MV-4-11 (cell line): ENCODE measurements around the gene AKAP12.

Experiments used
- DNase-seq: peaks from one replicate; lab custom pipeline; 2025; lab: John Stamatoyannopoulos, UW

The AKAP12 gene

GRCh38 chr6:151240036-151240685 lies 394 bp downstream of the AKAP12 start:
- no peak for DNase-seq

GRCh38 chr6:151240791-151241642 lies 1.2 kb downstream of the AKAP12 start:
- DNase-seq = no peak

- no peak for DNase-seq
Observed at GRCh38 chr6:151241853-151242252, 2.1 kb downstream of the AKAP12 start.

GRCh38 chr6:151242420-151242861 lies 2.7 kb downstream of the AKAP12 start:
- no peak for DNase-seq

- no peak for DNase-seq
Observed at GRCh38 chr6:151243481-151243880, 3.7 kb downstream of the AKAP12 start.

- no peak for DNase-seq
Observed at GRCh38 chr6:151247490-151247889, 7.7 kb downstream of the AKAP12 start.

- no peak for DNase-seq
Observed at GRCh38 chr6:151248295-151248694, 8.5 kb downstream of the AKAP12 start.

GRCh38 chr6:151252634-151253033 lies 12.9 kb downstream of the AKAP12 start:
- DNase-seq = no peak

GRCh38 chr6:151254451-151255081 lies 14.8 kb downstream of the AKAP12 start:
- no peak for DNase-seq

- no peak for DNase-seq
Observed at GRCh38 chr6:151255811-151256210, 16.0 kb downstream of the AKAP12 start.

GRCh38 chr6:151257985-151258445 lies 18.2 kb downstream of the AKAP12 start:
- DNase-seq = no peak

- DNase-seq = no peak
Observed at GRCh38 chr6:151260205-151260604, 20.4 kb downstream of the AKAP12 start.

GRCh38 chr6:151263035-151263434 lies 23.3 kb downstream of the AKAP12 start:
- no peak for DNase-seq

- no peak for DNase-seq
Observed at GRCh38 chr6:151263967-151264366, 24.2 kb downstream of the AKAP12 start.

- no peak for DNase-seq
Observed at GRCh38 chr6:151265282-151265681, 25.5 kb downstream of the AKAP12 start.

- no peak for DNase-seq
Observed at GRCh38 chr6:151269321-151269995, 29.7 kb downstream of the AKAP12 start.

- DNase-seq = no peak
Observed at GRCh38 chr6:151275121-151275520, 35.4 kb downstream of the AKAP12 start.

GRCh38 chr6:151275566-151275965 lies 35.8 kb downstream of the AKAP12 start:
- DNase-seq = no peak

- DNase-seq = no peak
Observed at GRCh38 chr6:151276112-151276740, 36.5 kb downstream of the AKAP12 start.

GRCh38 chr6:151279891-151280290 lies 40.1 kb downstream of the AKAP12 start:
- DNase-seq = no peak

GRCh38 chr6:151280859-151281258 lies 41.1 kb downstream of the AKAP12 start:
- no peak for DNase-seq

- no peak for DNase-seq
Observed at GRCh38 chr6:151284012-151284411, 44.2 kb downstream of the AKAP12 start.
